HepG2 (cell line): ENCODE measurements around the gene IFITM10. TPM values are rescaled to one million over a fixed set of nuclear protein-coding genes. Genes with fewer than 3 reads are reported as not detected.

Source experiments
- AGO2 ChIP-seq: fragments of 200-400 bp; formaldehyde crosslinking; optimal IDR thresholded peaks from 2 replicates; pipeline ENCODE3; 2017; ENCODE audit warnings: mild to moderate bottlenecking, low read depth, low read length, moderate library complexity
- ELK4 ChIP-seq: sonication (generic); formaldehyde crosslinking; IDR thresholded peaks from 2 replicates; pipeline ENCODE4 v1.9.0; 2021; ENCODE audit warnings: missing genetic modification reagents, borderline replicate concordance
- GABPB1 ChIP-seq: IDR thresholded peaks from 2 replicates; pipeline ENCODE4 v1.6.1; 2016; ENCODE audit warnings: mild to moderate bottlenecking, missing genetic modification reagents, moderate library complexity, missing compliant biosample characterization
- HCFC1 ChIP-seq: fragments of 150-350 bp; IDR thresholded peaks from 2 replicates; pipeline ENCODE4 v1.6.1; 2014; ENCODE audit warnings: low read depth, low read length
- MTF2 ChIP-seq: sonication (generic); formaldehyde crosslinking; IDR thresholded peaks from 2 replicates; pipeline ENCODE4 v1.5.0; 2020; ENCODE audit warnings: missing genetic modification reagents, borderline replicate concordance
- NFE2L2 ChIP-seq: fragments of 150-350 bp; IDR thresholded peaks from 2 replicates; pipeline ENCODE4 v1.6.1; 2014; ENCODE audit warnings: low read length
- PAF1 ChIP-seq: IDR thresholded peaks from 2 replicates; pipeline ENCODE4 v1.6.1; 2016; ENCODE audit warnings: missing genetic modification reagents, missing compliant biosample characterization
- REPIN1 ChIP-seq: sonication (generic); formaldehyde crosslinking; IDR thresholded peaks from 2 replicates; pipeline ENCODE4 v1.8.0; 2022; ENCODE audit warnings: missing genetic modification reagents, low read depth, mild to moderate bottlenecking, borderline replicate concordance
- SP1 ChIP-seq, 2 experiments: fragments of 450-650 bp in 1 of 2; sonication (generic) in 1 of 2; formaldehyde crosslinking in 1 of 2; IDR thresholded peaks; 2 replicates each; pipeline versions ENCODE4 v1.4.0 to v1.6.1; 2016 to 2020; ENCODE audit warnings: missing genetic modification reagents in 1 of 2
- ZFP36L1 ChIP-seq: sonication (generic); formaldehyde crosslinking; IDR thresholded peaks from 2 replicates; pipeline ENCODE4 v1.8.0; 2022; ENCODE audit warnings: mild to moderate bottlenecking, missing genetic modification reagents, moderate library complexity
- ZNF142 ChIP-seq: sonication (generic); formaldehyde crosslinking; IDR thresholded peaks from 2 replicates; pipeline ENCODE4 v1.4.0; 2020; ENCODE audit warnings: missing genetic modification reagents
- polyA plus RNA-seq, 8 experiments: library from polyadenylated mRNA; depleted of rRNA in 3 of 8; stranded (reverse) in 7 of 8; unstranded in 1 of 8; fragments of >200 nt; fragmentation: Illumina TruSeq in 4 of 8; extraction: Trizol in 4 of 8; gene quantifications; 2 replicates each; pipeline versions ENCODE4 v1.2.1 to v1.2.3, GENCODE V29; 2011 to 2016; ENCODE audit warnings: low read depth in 4 of 8, missing spikeins in 1 of 8, mixed read lengths in 1 of 8; ENCODE audit not compliant: insufficient read depth in 1 of 8
- total RNA-seq, 5 experiments: library from RNA; depleted of rRNA; stranded (reverse); fragments of >200 nt; fragmentation: Illumina TruSeq; extraction: Trizol; gene quantifications; 2 replicates each; pipeline ENCODE4 v1.2.3, GENCODE V29; 2016; ENCODE audit warnings: low read depth in 1 of 5
- TF ChIP-seq, protein P1 (sequence below): sonication (generic); formaldehyde crosslinking; conservative IDR thresholded peaks from 2 replicates; pipeline ENCODE4 v1.4.0; 2020; ENCODE audit warnings: missing genetic modification reagents
- TF ChIP-seq, protein P2 (sequence below): sonication (generic); formaldehyde crosslinking; IDR thresholded peaks from 2 replicates; pipeline ENCODE4 v1.5.0; 2020; ENCODE audit warnings: missing genetic modification reagents

IFITM10 gene
- total and polyA plus RNA-seq, 2 of the 13 experiments (the other 11 are each of a cell fraction or from before 2014, with no cell fraction given): 0.09 to 0.13 TPM

- TF ChIP-seq AGO2 (peak; percentile 95), REPIN1 (CRISPR knock-in tag) (no peak), NFE2L2 (no peak), PAF1 (CRISPR knock-in tag) (peak; percentile 80; the same call in 1 of the 2 replicates), ELK4 (CRISPR knock-in tag) (no peak), MTF2 (CRISPR knock-in tag) (no peak), GABPB1 (CRISPR knock-in tag) (no peak), HCFC1 (no peak), SP1 (IDR thresholded peaks at IDR 0.05) (no peak), SP1 (CRISPR knock-in tag; IDR thresholded peaks at IDR 0.05) (no peak), ZFP36L1 (CRISPR knock-in tag) (no peak), ZNF142 (CRISPR knock-in tag) (no peak)
- TF ChIP-seq, protein P1, sequence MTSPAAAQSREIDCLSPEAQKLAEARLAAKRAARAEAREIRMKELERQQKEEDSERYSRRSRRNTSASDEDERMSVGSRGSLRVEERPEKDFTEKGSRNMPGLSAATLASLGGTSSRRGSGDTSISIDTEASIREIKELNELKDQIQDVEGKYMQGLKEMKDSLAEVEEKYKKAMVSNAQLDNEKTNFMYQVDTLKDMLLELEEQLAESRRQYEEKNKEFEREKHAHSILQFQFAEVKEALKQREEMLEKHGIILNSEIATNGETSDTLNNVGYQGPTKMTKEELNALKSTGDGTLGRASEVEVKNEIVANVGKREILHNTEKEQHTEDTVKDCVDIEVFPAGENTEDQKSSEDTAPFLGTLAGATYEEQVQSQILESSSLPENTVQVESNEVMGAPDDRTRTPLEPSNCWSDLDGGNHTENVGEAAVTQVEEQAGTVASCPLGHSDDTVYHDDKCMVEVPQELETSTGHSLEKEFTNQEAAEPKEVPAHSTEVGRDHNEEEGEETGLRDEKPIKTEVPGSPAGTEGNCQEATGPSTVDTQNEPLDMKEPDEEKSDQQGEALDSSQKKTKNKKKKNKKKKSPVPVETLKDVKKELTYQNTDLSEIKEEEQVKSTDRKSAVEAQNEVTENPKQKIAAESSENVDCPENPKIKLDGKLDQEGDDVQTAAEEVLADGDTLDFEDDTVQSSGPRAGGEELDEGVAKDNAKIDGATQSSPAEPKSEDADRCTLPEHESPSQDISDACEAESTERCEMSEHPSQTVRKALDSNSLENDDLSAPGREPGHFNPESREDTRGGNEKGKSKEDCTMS: no peak
- TF ChIP-seq, protein P2, sequence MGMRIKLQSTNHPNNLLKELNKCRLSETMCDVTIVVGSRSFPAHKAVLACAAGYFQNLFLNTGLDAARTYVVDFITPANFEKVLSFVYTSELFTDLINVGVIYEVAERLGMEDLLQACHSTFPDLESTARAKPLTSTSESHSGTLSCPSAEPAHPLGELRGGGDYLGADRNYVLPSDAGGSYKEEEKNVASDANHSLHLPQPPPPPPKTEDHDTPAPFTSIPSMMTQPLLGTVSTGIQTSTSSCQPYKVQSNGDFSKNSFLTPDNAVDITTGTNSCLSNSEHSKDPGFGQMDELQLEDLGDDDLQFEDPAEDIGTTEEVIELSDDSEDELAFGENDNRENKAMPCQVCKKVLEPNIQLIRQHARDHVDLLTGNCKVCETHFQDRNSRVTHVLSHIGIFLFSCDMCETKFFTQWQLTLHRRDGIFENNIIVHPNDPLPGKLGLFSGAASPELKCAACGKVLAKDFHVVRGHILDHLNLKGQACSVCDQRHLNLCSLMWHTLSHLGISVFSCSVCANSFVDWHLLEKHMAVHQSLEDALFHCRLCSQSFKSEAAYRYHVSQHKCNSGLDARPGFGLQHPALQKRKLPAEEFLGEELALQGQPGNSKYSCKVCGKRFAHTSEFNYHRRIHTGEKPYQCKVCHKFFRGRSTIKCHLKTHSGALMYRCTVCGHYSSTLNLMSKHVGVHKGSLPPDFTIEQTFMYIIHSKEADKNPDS (CRISPR knock-in tag): no peak
Observed at GRCh38 chr11:1750840-1751530, 590 bp upstream of the IFITM10 start (continued).
